ENCODE measurements around the gene DMRT2. TPM values are rescaled to one million over a fixed set of nuclear protein-coding genes. Genes with fewer than 3 reads are reported as not detected.

Gene DMRT2
- total and polyA plus RNA-seq, 2 of the 13 experiments (the other 11 are each of a cell fraction or from before 2014, with no cell fraction given), result not detected

DNA sequence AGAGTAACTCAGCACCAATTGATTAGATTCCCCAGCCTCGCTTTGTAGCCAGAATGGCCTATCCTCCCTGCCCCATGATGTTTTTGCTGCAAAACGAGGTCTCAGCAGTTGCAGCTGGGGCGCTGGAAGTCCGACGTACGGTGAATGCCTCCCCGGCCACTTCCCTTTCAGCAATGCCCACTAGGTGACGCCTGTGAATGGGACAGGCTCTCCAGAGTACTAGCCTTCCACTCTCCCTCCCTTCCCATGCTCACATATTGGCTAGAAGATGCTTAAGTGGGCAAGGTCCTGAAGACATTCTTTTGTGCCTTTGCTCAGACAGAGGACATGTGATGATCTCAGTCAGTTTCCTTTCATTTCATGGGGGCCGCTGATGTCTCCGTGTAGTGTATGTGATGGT, 50.8 kb downstream of the DMRT2 start (continued):
- TF ChIP-seq SMC3 (IDR thresholded peaks at IDR 0.05; ENCODE audit: low read length), result peak; percentile 77

DNA sequence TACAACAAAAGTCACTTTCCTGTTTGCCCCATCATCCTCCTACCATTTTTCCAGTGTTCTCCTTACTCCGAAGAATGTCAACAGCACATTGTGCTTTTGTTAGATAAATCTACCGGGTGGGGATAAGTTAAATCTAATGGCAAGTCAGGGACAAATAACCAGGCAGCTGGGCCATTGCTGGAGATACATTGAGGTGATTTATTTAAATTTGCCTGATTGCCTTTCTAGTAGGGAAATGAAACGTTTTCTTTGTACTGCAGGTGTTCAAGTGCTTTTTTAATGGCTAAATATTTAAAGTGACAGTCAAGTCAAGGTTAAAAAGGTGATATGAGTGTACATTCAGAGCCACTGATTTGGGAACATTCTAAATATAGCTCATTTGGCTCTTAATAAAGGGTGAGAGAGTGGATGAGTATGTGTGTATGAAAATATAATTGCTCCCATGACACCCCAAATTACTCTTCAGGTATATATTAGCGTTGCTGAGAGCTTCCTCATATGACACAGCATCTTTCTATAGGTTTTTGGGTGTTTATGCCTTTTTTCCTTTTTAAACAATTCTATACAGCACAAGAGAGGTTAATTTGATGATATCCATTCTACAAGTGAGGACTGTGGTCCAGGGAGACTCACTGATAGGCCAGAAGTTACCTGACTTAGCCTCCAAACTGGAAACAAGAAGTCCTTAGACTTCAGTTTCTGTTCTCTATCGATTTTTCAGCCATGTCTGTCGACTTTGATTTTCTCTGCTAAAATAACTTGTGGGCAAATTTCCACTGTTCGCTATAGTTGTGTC, 51.9 kb downstream of the DMRT2 start:
- no peak overlapping the region for H3K4me3 ChIP-seq (replicated peaks in 1 of 3; ENCODE audit: insufficient read depth in 1 of 3, low read depth in 2 of 3, low read length in 3 of 3)
- in situ Hi-C loops (cut with HindIII; ENCODE audit: extremely low pct_ligation_motif_present, low pct_unique_long_range_greater_than_20kb) (no loop called here), intact Hi-C loops (cut with micrococcal nuclease; ENCODE audit: unreplicated experiment) (loop anchor here (2.0 kb wide), 2 partner anchors 503 to 767 kb away; no protein-coding TSS in a partner anchor)
- ChIA-PET CTCF (ENCODE audit: low intra/inter-chr PET ratio, low total read pairs) (no interaction called here), POLR2A (no interaction called here)
- no peaks in the 10 kb centered on the region; a peak in 1 of 5 replicates for H3K27me3 ChIP-seq (ENCODE audit: control insufficient read depth in 1 of 2, insufficient read depth in 2 of 2, low read length in 2 of 2)
- no peak overlapping the region for H2AFZ ChIP-seq (ENCODE audit: low read length)
- no peaks in the 10 kb centered on the region for H4K20me1 ChIP-seq (ENCODE audit: insufficient read depth, low read length)
- ATAC-seq (no peak), FAIRE-seq (no peak), DNase-seq (ENCODE audit: low spot score) (no peak)
- BruUV-seq (replicated peaks), result no TSS peak
- WGBS (ENCODE audit: low lambda C conversion rate), result 18% methylated on average over 7 of the region's 7 CpGs
- TF ChIP-seq PRPF4 (IDR thresholded peaks at IDR 0.05; ENCODE audit: low read depth, low read length, poor library complexity, severe bottlenecking), result no peak
- no peak for TF ChIP-seq ZNF678 (CRISPR knock-in tag; IDR thresholded peaks at IDR 0.05)
- TF ChIP-seq YY1 (IDR thresholded peaks at IDR 0.05; ENCODE audit: insufficient read depth, insufficient replicate concordance, low read depth, low read length), result no peak
- TF ChIP-seq ZBTB37 (CRISPR knock-in tag; IDR thresholded peaks at IDR 0.05), result no peak
- TF ChIP-seq IRX3 (CRISPR knock-in tag; IDR thresholded peaks at IDR 0.05; ENCODE audit: borderline replicate concordance, low read depth), result no peak
- no peak for TF ChIP-seq ZNF780A (CRISPR knock-in tag; IDR thresholded peaks at IDR 0.05)
- TF ChIP-seq, protein P1, sequence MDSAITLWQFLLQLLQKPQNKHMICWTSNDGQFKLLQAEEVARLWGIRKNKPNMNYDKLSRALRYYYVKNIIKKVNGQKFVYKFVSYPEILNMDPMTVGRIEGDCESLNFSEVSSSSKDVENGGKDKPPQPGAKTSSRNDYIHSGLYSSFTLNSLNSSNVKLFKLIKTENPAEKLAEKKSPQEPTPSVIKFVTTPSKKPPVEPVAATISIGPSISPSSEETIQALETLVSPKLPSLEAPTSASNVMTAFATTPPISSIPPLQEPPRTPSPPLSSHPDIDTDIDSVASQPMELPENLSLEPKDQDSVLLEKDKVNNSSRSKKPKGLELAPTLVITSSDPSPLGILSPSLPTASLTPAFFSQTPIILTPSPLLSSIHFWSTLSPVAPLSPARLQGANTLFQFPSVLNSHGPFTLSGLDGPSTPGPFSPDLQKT (CRISPR knock-in tag; IDR thresholded peaks at IDR 0.05; ENCODE audit: borderline replicate concordance), result no peak
- TF ChIP-seq THAP11 (CRISPR knock-in tag; IDR thresholded peaks at IDR 0.05), result no peak
- no peak for TF ChIP-seq RFXANK (CRISPR knock-in tag; IDR thresholded peaks at IDR 0.05)
- TF ChIP-seq, protein P2, sequence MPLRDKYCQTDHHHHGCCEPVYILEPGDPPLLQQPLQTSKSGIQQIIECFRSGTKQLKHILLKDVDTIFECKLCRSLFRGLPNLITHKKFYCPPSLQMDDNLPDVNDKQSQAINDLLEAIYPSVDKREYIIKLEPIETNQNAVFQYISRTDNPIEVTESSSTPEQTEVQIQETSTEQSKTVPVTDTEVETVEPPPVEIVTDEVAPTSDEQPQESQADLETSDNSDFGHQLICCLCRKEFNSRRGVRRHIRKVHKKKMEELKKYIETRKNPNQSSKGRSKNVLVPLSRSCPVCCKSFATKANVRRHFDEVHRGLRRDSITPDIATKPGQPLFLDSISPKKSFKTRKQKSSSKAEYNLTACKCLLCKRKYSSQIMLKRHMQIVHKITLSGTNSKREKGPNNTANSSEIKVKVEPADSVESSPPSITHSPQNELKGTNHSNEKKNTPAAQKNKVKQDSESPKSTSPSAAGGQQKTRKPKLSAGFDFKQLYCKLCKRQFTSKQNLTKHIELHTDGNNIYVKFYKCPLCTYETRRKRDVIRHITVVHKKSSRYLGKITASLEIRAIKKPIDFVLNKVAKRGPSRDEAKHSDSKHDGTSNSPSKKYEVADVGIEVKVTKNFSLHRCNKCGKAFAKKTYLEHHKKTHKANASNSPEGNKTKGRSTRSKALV (CRISPR knock-in tag; IDR thresholded peaks at IDR 0.05), result no peak
- TF ChIP-seq CAMTA2 (CRISPR knock-in tag; IDR thresholded peaks at IDR 0.05; ENCODE audit: borderline replicate concordance), result no peak
- no peak for TF ChIP-seq ZNF343 (CRISPR knock-in tag; IDR thresholded peaks at IDR 0.05)
- TF ChIP-seq ARNT2 (CRISPR knock-in tag; IDR thresholded peaks at IDR 0.05; ENCODE audit: low read depth), result no peak
- no peak for TF ChIP-seq MXD4 (CRISPR knock-in tag; IDR thresholded peaks at IDR 0.05)
- no peaks in the 10 kb centered on the region for H3K4me1 ChIP-seq (ENCODE audit: insufficient read depth, low read length)
- H3K9ac ChIP-seq (ENCODE audit: insufficient read depth, low read depth, low read length), result no peak overlapping the region
- no peak overlapping the region for H3K27ac ChIP-seq (ENCODE audit: extremely low read length, insufficient read depth, low read length)
- H3K4me2 ChIP-seq (ENCODE audit: low read depth, low read length), result no peak overlapping the region
- no peaks in the 10 kb centered on the region for H3K79me2 ChIP-seq (ENCODE audit: insufficient read depth, low read length)
- no peaks in the 10 kb centered on the region for H3K9me3 ChIP-seq (ENCODE audit: low read length)
- H3K36me3 ChIP-seq (replicated peaks in 1 of 2; ENCODE audit: control insufficient read depth in 1 of 2, insufficient read depth in 2 of 2, low read length in 2 of 2), result no peaks in the 10 kb centered on the region

All from HepG2 (cell line).